ENCODE data around the gene PARPBP. TPM values are rescaled to one million over a fixed set of nuclear protein-coding genes. Genes with fewer than 3 reads are reported as not detected.
"Not testable (repeated sequence)": the region's sequence is repeated elsewhere in the genome, so short reads cannot be mapped to it uniquely, and the experiment has no call there.

The PARPBP gene
- total and polyA plus RNA-seq, 2 donors (not counting 1 experiment from before 2014, with no cell fraction given) = 1.2 to 5.2 TPM

DNA sequence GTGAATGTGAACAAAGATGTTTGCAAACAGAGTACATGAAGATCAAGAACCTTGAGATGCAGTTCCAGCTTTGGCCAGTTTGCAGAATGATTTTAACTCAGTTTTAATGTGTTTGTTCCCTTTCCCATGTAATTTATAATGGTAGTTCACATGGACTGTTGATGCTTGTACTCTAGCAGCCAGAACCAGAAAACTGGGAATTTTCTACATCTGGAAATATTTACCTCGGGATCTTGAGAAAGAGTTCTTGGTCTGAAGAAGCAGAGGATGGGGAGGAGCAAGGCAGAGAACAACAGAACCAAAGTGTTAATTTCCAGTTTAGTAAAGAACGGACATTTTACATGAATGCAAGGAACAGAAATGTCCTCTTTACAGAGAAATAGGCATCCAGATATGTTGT, 114.6 kb downstream of the PARPBP start:
- Histone ChIP-seq H3K4me2 (replicated peaks; ENCODE audit: low read depth, low read length, poor library complexity, severe bottlenecking) (no peak overlapping the region), H3K9ac (ENCODE audit: low read length) (no peak overlapping the region), H3K4me3 (ENCODE audit: control extremely low read depth in 1 of 5, extremely low read depth in 1 of 5, insufficient read depth in 1 of 5, low read depth in 2 of 5, low read length in 4 of 5) (no peak overlapping the region), H2AFZ (ENCODE audit: insufficient read depth, low read depth, low read length, poor library complexity, severe bottlenecking) (no peak overlapping the region), H3K27ac (ENCODE audit: low read length in 2 of 2) (no peak overlapping the region), H3K79me2 (ENCODE audit: control insufficient read depth, insufficient read depth, low read length) (no peaks in the 10 kb centered on the region), H3K4me1 (ENCODE audit: control insufficient read depth in 2 of 2, insufficient read depth in 2 of 2, low read length in 2 of 2) (no peaks in the 10 kb centered on the region), H4K20me1 (ENCODE audit: control insufficient read depth, insufficient read depth, low read length, poor library complexity, severe bottlenecking) (no peaks in the 10 kb centered on the region), H3K27me3 (replicated peaks in 1 of 4; ENCODE audit: control extremely low read depth in 1 of 4, control insufficient read depth in 3 of 4, insufficient read depth in 4 of 4, low read length in 3 of 4) (peaks cover 0 to 3% (median 0%) of the 10 kb centered on the region in 4 experiments), H3K36me3 (replicated peaks in 1 of 2; ENCODE audit: control extremely low read depth in 1 of 2, control insufficient read depth in 1 of 2, extremely low read depth in 1 of 2, insufficient read depth in 2 of 2, low read length in 1 of 2) (no peaks in the 10 kb centered on the region), H3K9me3 (ENCODE audit: control extremely low read depth in 1 of 3, control insufficient read depth in 2 of 3, insufficient read depth in 1 of 3, low read length in 2 of 3) (no peaks in the 10 kb centered on the region)
- H3K9me3 Mint-ChIP-seq (ENCODE audit: insufficient read depth) = no peaks in the 10 kb centered on the region
- no peak overlapping the region for H3K4me3 Mint-ChIP-seq
- intact Hi-C loops (cut with micrococcal nuclease) = no loop called here
- DNase-seq (no peak), ATAC-seq (ENCODE audit: low read depth) (no peak)
- ChIA-PET POLR2A (no interaction called here), CTCF (no interaction called here)
- no peaks in the 10 kb centered on the region for H3K4me1 Mint-ChIP-seq
- no peak for TF ChIP-seq EZH2 (IDR thresholded peaks at IDR 0.05; ENCODE audit: borderline replicate concordance, insufficient read depth, low read depth, low read length, poor library complexity, severe bottlenecking)
- TF ChIP-seq, protein P1, sequence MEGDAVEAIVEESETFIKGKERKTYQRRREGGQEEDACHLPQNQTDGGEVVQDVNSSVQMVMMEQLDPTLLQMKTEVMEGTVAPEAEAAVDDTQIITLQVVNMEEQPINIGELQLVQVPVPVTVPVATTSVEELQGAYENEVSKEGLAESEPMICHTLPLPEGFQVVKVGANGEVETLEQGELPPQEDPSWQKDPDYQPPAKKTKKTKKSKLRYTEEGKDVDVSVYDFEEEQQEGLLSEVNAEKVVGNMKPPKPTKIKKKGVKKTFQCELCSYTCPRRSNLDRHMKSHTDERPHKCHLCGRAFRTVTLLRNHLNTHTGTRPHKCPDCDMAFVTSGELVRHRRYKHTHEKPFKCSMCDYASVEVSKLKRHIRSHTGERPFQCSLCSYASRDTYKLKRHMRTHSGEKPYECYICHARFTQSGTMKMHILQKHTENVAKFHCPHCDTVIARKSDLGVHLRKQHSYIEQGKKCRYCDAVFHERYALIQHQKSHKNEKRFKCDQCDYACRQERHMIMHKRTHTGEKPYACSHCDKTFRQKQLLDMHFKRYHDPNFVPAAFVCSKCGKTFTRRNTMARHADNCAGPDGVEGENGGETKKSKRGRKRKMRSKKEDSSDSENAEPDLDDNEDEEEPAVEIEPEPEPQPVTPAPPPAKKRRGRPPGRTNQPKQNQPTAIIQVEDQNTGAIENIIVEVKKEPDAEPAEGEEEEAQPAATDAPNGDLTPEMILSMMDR (IDR thresholded peaks at IDR 0.05) = no peak
- H3K27ac Mint-ChIP-seq = no peak overlapping the region
- 43% methylated on average over 1 of the region's 2 CpGs for WGBS (ENCODE audit: insufficient coverage)
- peaks cover 35% of the 10 kb centered on the region for H3K27me3 Mint-ChIP-seq

DNA sequence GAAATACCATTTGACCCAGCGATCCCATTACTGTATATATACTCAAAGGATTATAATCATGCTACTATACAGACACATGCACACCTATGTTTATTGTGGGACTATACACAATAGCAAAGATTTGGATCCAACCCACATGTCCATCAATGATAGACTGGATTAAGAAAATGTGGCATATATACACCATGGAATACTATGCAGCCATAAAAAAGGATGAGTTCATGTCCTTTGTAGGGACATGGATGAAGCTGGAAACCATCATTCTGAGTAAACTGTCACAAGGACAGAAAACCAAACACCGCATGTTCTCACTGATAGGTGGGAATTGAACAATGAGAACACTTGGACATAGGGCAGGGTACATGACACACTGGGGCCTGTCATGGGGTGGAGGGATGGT, 120.9 kb downstream of the PARPBP start:
- H3K4me1 ChIP-seq (ENCODE audit: control insufficient read depth in 2 of 2, insufficient read depth in 2 of 2, low read length in 2 of 2); H3K27ac Mint-ChIP-seq; H3K4me1 Mint-ChIP-seq; H4K20me1 ChIP-seq (ENCODE audit: control insufficient read depth, insufficient read depth, low read length, poor library complexity, severe bottlenecking); H3K9me3 Mint-ChIP-seq (ENCODE audit: insufficient read depth); H3K9me3 ChIP-seq (ENCODE audit: control extremely low read depth in 1 of 3, control insufficient read depth in 2 of 3, insufficient read depth in 1 of 3, low read length in 2 of 3); H3K4me3 ChIP-seq (ENCODE audit: control extremely low read depth in 1 of 5, extremely low read depth in 1 of 5, insufficient read depth in 1 of 5, low read depth in 2 of 5, low read length in 4 of 5); H3K27me3 ChIP-seq (replicated peaks in 1 of 4; ENCODE audit: control extremely low read depth in 1 of 4, control insufficient read depth in 3 of 4, insufficient read depth in 4 of 4, low read length in 3 of 4); H3K36me3 ChIP-seq (replicated peaks in 1 of 2; ENCODE audit: control extremely low read depth in 1 of 2, control insufficient read depth in 1 of 2, extremely low read depth in 1 of 2, insufficient read depth in 2 of 2, low read length in 1 of 2); H3K4me3 Mint-ChIP-seq; H3K79me2 ChIP-seq (ENCODE audit: control insufficient read depth, insufficient read depth, low read length); intact Hi-C loops (cut with micrococcal nuclease); CTCF ChIA-PET; DNase-seq; POLR2A ChIA-PET; H3K27ac ChIP-seq (ENCODE audit: low read length in 2 of 2); H3K9ac ChIP-seq (ENCODE audit: low read length); H3K4me2 ChIP-seq (replicated peaks; ENCODE audit: low read depth, low read length, poor library complexity, severe bottlenecking); ATAC-seq (ENCODE audit: low read depth); H2AFZ ChIP-seq (ENCODE audit: insufficient read depth, low read depth, low read length, poor library complexity, severe bottlenecking): not testable (repeated sequence)
- peaks cover 21% of the 10 kb centered on the region for H3K27me3 Mint-ChIP-seq
- WGBS (ENCODE audit: insufficient coverage) = 100% methylated on average over 1 of the region's 2 CpGs

Small RNA genes within 50 kb of the gene (small RNA-seq; reads per million reads assigned to genes)
- not detected for gene RN7SL793P (ENCODE audit: insufficient read length, low read depth, low replicate concordance)

Other genes starting within 250 kb of the PARPBP start
- gene DRAM1, start 242.6 kb upstream of the PARPBP start, total RNA-seq = 7.9 and 10.2 TPM in 2 replicates
- 2.1 and 2.7 TPM in 2 replicates for gene DRAM1, start 242.6 kb upstream of the PARPBP start, polyA plus RNA-seq
- 52.8 and 55.8 TPM in 2 replicates for gene WASHC3, start 58.2 kb upstream of the PARPBP start, total RNA-seq
- gene WASHC3, start 58.2 kb upstream of the PARPBP start, polyA plus RNA-seq = 57.0 and 68.0 TPM in 2 replicates
- gene NUP37, start 69 bp upstream of the PARPBP start, total RNA-seq = 19.1 and 22.1 TPM in 2 replicates
- 22.2 and 23.8 TPM in 2 replicates for gene NUP37, start 69 bp upstream of the PARPBP start, polyA plus RNA-seq
- not detected in 2 replicates for gene PMCH, start 77.7 kb downstream of the PARPBP start, total RNA-seq
- not detected in 2 replicates for gene PMCH, start 77.7 kb downstream of the PARPBP start, polyA plus RNA-seq

All from B cell (primary cell).